Stimulated activated CD8-positive, alpha-beta memory T cell treated with anti-CD3 and anti-CD28 coated beads, Interleukin-7, amount 100 ng/mL, for 24 hours (primary cell): ENCODE data around the gene URM1.

ENCODE experiments used
- DNase-seq: peaks from one replicate; pipeline ENCODE4 v3.0.0-alpha.2; 2020; ENCODE audit warnings: low read depth

Gene URM1

GRCh38 chr9:128349125-128349524 is 22.0 kb upstream of the URM1 start:
- no peak for DNase-seq

GRCh38 chr9:128349772-128350171 is 21.4 kb upstream of the URM1 start:
- no peak for DNase-seq

GRCh38 chr9:128355451-128355850 is 15.7 kb upstream of the URM1 start:
- no peak for DNase-seq

GRCh38 chr9:128358090-128358489 is 13.1 kb upstream of the URM1 start:
- no peak for DNase-seq

- DNase-seq = no peak
These were observed 12.3 kb upstream of the URM1 start for GRCh38 chr9:128358861-128359260.

GRCh38 chr9:128360826-128361225 is 10.3 kb upstream of the URM1 start:
- DNase-seq = no peak

GRCh38 chr9:128361296-128361985 is 9.7 kb upstream of the URM1 start:
- DNase-seq = no peak

- DNase-seq = no peak
These were observed 9.1 kb upstream of the URM1 start for GRCh38 chr9:128361986-128362646.

- no peak for DNase-seq
These were observed 8.4 kb upstream of the URM1 start for GRCh38 chr9:128362774-128363173.

GRCh38 chr9:128365525-128365924 is 5.6 kb upstream of the URM1 start:
- no peak for DNase-seq

GRCh38 chr9:128369024-128369706 is 2.0 kb upstream of the URM1 start:
- DNase-seq = no peak

- no peak for DNase-seq
These were observed 815 bp upstream of the URM1 start for GRCh38 chr9:128370367-128370751.

- no peak for DNase-seq
These were observed 500 bp downstream of the URM1 start for GRCh38 chr9:128371630-128372117.

GRCh38 chr9:128372188-128372641 is 1.0 kb downstream of the URM1 start:
- no peak for DNase-seq

- no peak for DNase-seq
These were observed 1.6 kb downstream of the URM1 start for GRCh38 chr9:128372784-128373183.

- DNase-seq = no peak
These were observed 3.1 kb downstream of the URM1 start for GRCh38 chr9:128374221-128374675.

- no peak for DNase-seq
These were observed 4.7 kb downstream of the URM1 start for GRCh38 chr9:128375865-128376264.

- DNase-seq = no peak
These were observed 11.1 kb downstream of the URM1 start for GRCh38 chr9:128382261-128382660.

- no peak for DNase-seq
These were observed 12.0 kb downstream of the URM1 start for GRCh38 chr9:128383007-128383753.

GRCh38 chr9:128383791-128384190 is 12.6 kb downstream of the URM1 start:
- DNase-seq = no peak

GRCh38 chr9:128384801-128385495 is 13.8 kb downstream of the URM1 start:
- no peak for DNase-seq
